ENCODE measurements around the gene LENEP. TPM values are rescaled to one million over a fixed set of nuclear protein-coding genes. Genes with fewer than 3 reads are reported as not detected.

LENEP gene
- total and polyA plus RNA-seq, 2 of the 8 experiments (the other 6 are each of a cell fraction or from before 2014, with no cell fraction given), result 1.3 TPM; not detected in 1

- TF ChIP-seq HDAC2 (IDR thresholded peaks at IDR 0.05; ENCODE audit: borderline replicate concordance in 1 of 2, low read depth in 2 of 2, low read length in 2 of 2), result 0 out of 4 replicates have a peak, but pooled peaks of 1 of the 2 experiments have one; percentile 16
- no peak for TF ChIP-seq EZH2 (IDR thresholded peaks at IDR 0.05; ENCODE audit: low read depth, low read length, severe bottlenecking)
- TF ChIP-seq, protein P1, sequence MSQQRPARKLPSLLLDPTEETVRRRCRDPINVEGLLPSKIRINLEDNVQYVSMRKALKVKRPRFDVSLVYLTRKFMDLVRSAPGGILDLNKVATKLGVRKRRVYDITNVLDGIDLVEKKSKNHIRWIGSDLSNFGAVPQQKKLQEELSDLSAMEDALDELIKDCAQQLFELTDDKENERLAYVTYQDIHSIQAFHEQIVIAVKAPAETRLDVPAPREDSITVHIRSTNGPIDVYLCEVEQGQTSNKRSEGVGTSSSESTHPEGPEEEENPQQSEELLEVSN (IDR thresholded peaks at IDR 0.05), result peak; percentile 89
- TF ChIP-seq ATF2 (IDR thresholded peaks at IDR 0.05; ENCODE audit: low read length), result no peak
- TF ChIP-seq CREB1 (IDR thresholded peaks at IDR 0.05), result peak; percentile 51; the same call in 1 of the 2 replicates
- TF ChIP-seq BCL11A (IDR thresholded peaks at IDR 0.05; ENCODE audit: low read depth in 2 of 2, low read length in 2 of 2), result no peak
- TF ChIP-seq POU5F1 (IDR thresholded peaks at IDR 0.05; ENCODE audit: low read depth, low read length), result no peak
- no peak for TF ChIP-seq GTF2F1 (IDR thresholded peaks at IDR 0.05; ENCODE audit: borderline replicate concordance, low read depth, low read length)
- TF ChIP-seq JUND (IDR thresholded peaks at IDR 0.05; ENCODE audit: low read length), result peak; percentile 89
- TF ChIP-seq RFX5 (IDR thresholded peaks at IDR 0.05; ENCODE audit: borderline replicate concordance, low read depth, low read length), result no peak
- TF ChIP-seq BACH1 (IDR thresholded peaks at IDR 0.05; ENCODE audit: low read length), result no peak
- TF ChIP-seq POLR2AphosphoS5 (IDR thresholded peaks at IDR 0.05; ENCODE audit: low read depth, low read length), result no peak; the same call in 1 of the 2 replicates
- TF ChIP-seq KDM5A (IDR thresholded peaks at IDR 0.05; ENCODE audit: low read length), result peak; percentile 31; the same call in 1 of the 2 replicates
- TF ChIP-seq SIRT6 (IDR thresholded peaks at IDR 0.05; ENCODE audit: low read length), result no peak
- peak; percentile 17 to 74; a peak in 2 of 4 replicates for TF ChIP-seq SIN3A (conservative IDR thresholded peaks at IDR 0.05 in 1 of 2, IDR thresholded peaks at IDR 0.05 in 1 of 2; ENCODE audit: low read depth in 1 of 2, low read length in 2 of 2)
- peak; percentile 91 for TF ChIP-seq GABPA (IDR thresholded peaks at IDR 0.05; ENCODE audit: borderline replicate concordance, insufficient read depth, low read length)
- peak; percentile 79; the same call in 1 of the 2 replicates for TF ChIP-seq TAF1 (IDR thresholded peaks at IDR 0.05; ENCODE audit: low read depth, low read length)
- no peak for TF ChIP-seq YY1 (IDR thresholded peaks at IDR 0.05; ENCODE audit: low read depth, low read length)
- no peak for TF ChIP-seq SRF (IDR thresholded peaks at IDR 0.05; ENCODE audit: low read depth, low read length)
- TF ChIP-seq RBBP5 (IDR thresholded peaks at IDR 0.05; ENCODE audit: borderline replicate concordance, low read depth, low read length), result peak; percentile 20; the same call in 1 of the 2 replicates
- no peak for TF ChIP-seq CBX5 (IDR thresholded peaks at IDR 0.05; ENCODE audit: low read depth, low read length)
Measured at GRCh38 chr1:154974102-154974807, 19.1 kb upstream of the LENEP start, which contains the start of gene CKS1B (continued).
